GM06990 (cell line): ENCODE data around the gene ADAMTS18.

Source experiments
- DNase-seq: peaks from one replicate; pipeline ENCODE4 v3.0.0-alpha.2; 2011; ENCODE audit not compliant: insufficient read length; ENCODE audit errors: extremely low read depth
- H3K27me3 ChIP-seq: replicated peaks from 2 replicates; pipeline ENCODE4 v1.6.0; 2011; ENCODE audit warnings: low read length; ENCODE audit not compliant: control insufficient read depth, insufficient read depth
- H3K36me3 ChIP-seq: 2 replicates; pipeline ENCODE4 v1.5.1; 2011; ENCODE audit warnings: low read length; ENCODE audit not compliant: control insufficient read depth, insufficient read depth
- H3K4me3 ChIP-seq: replicated peaks from 2 replicates; pipeline ENCODE4 v1.5.1; 2011; ENCODE audit warnings: low read depth, mild to moderate bottlenecking, control low read depth, low read length
- TF ChIP-seq, protein P1 (sequence below): IDR thresholded peaks from 2 replicates; pipeline ENCODE4 v1.5.1; 2011; ENCODE audit warnings: low read length, control low read depth, mild to moderate bottlenecking, inconsistent platforms; ENCODE audit not compliant: insufficient read depth, poor library complexity, severe bottlenecking

ADAMTS18 gene

DNA sequence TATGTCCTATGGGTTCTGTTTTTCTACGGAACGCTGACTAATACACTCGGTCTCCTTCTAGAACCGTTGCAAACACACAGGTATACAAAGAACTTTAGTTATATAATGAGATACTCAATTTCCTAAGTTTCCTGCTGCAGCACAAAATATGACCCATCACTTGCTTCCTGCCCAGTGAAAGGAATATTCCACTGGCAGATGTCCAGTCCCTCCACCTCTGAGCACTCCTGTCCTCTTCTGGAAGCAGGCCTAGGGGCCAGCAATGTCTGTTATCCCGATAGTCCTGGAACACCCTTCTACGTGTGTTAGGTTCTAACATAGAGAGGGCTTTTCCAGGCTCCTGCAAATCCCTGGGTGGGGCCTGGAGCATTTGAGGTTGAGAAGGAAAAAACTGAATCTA is 32.7 kb downstream of the ADAMTS18 start:
- DNase-seq = no peak
- H3K36me3 ChIP-seq = no peaks in the 10 kb centered on the region
- TF ChIP-seq, protein P1, sequence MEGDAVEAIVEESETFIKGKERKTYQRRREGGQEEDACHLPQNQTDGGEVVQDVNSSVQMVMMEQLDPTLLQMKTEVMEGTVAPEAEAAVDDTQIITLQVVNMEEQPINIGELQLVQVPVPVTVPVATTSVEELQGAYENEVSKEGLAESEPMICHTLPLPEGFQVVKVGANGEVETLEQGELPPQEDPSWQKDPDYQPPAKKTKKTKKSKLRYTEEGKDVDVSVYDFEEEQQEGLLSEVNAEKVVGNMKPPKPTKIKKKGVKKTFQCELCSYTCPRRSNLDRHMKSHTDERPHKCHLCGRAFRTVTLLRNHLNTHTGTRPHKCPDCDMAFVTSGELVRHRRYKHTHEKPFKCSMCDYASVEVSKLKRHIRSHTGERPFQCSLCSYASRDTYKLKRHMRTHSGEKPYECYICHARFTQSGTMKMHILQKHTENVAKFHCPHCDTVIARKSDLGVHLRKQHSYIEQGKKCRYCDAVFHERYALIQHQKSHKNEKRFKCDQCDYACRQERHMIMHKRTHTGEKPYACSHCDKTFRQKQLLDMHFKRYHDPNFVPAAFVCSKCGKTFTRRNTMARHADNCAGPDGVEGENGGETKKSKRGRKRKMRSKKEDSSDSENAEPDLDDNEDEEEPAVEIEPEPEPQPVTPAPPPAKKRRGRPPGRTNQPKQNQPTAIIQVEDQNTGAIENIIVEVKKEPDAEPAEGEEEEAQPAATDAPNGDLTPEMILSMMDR = no peak

DNA sequence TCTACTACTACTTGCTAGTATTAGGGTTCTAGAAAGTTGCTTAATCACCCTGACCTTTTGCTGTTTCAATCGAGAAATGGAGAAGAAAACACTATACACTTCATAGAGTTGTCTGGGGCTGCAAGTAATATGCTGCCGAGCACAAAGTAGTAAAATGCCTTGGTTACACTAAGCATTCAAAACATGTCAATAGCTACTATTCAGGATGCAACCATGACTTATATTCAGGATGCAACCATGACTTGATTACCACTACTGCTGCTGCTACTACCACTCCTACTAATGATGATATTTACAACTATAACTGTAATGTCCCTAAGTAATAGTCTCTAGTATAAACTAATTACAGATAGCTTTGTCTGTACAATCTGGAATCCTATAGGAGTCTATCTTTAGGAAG is 35.3 kb downstream of the ADAMTS18 start:
- H3K36me3 ChIP-seq = no peaks in the 10 kb centered on the region
- TF ChIP-seq, protein P1 = no peak
- H3K4me3 ChIP-seq = no peak overlapping the region
- DNase-seq = no peak
- no peaks in the 10 kb centered on the region for H3K27me3 ChIP-seq

More for the DNA sequence above, 32.7 kb downstream of the ADAMTS18 start:
- no peak overlapping the region for H3K4me3 ChIP-seq
- H3K27me3 ChIP-seq = no peaks in the 10 kb centered on the region

DNA sequence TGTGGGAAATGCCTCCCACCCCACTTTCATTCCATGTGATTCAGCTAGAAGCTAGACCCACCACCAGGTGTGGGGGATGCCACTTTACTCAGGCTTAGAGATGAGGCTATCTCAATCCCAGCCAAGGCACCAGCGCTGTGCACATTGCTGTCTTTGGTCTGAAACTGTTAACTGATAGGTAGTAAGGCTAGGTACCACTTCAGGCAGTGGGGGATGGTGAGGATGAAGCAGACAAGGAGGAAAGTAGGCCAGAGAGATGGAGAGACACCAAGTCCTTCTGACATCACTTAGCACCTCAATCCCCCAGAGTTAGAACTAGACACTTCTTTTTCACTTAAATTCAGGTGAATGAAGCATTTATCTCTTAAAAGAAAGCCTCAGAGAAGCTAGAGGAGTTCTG is 35.8 kb downstream of the ADAMTS18 start:
- DNase-seq = no peak
- TF ChIP-seq, protein P1 = no peak
- no peaks in the 10 kb centered on the region for H3K27me3 ChIP-seq
- no peak overlapping the region for H3K4me3 ChIP-seq
- no peaks in the 10 kb centered on the region for H3K36me3 ChIP-seq

DNA sequence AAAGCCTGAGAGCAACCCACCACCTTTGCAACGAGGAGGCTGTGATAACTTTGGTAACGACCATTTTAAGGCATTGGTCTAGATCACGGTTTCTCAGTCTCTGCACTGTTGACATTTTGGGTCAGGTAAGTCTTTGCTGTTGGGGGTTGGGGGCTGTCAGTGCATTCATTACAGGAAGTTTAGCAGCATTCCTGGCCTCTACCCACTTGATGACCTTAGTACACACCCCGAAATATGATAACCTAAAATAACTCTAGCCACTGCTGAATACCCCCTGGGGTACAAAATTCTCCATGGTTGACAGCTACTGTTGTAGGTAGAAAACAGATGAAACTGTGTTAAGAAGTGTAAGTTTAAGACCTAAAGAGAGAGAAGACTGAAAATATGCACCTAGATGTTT is 36.3 kb downstream of the ADAMTS18 start:
- no peak overlapping the region for H3K4me3 ChIP-seq
- no peaks in the 10 kb centered on the region for H3K27me3 ChIP-seq
- no peaks in the 10 kb centered on the region for H3K36me3 ChIP-seq
- TF ChIP-seq, protein P1 = no peak
- DNase-seq = no peak

DNA sequence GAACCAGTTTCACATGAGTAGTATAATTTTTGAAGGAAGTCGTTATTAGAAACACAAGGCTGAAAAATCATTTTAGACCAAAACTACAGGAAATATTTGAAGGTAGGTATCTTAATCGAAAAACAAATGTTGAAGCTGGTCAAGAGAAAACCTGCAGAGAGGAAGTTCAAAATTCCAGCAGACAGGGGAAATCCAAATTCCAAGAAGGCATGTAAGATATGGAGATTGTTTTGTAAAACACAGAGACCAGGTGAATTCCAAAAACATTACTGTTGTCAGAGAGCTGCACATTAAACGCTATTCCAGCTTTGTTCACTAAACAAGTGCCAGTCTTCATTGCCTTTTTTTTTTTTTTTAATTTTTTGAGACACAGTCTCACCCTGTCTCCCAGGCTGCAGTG is 38.4 kb downstream of the ADAMTS18 start:
- H3K36me3 ChIP-seq = no peaks in the 10 kb centered on the region
- no peak overlapping the region for H3K4me3 ChIP-seq
- TF ChIP-seq, protein P1 = no peak
- H3K27me3 ChIP-seq = no peaks in the 10 kb centered on the region; the same call in 1 of the 2 replicates
- DNase-seq = no peak

DNA sequence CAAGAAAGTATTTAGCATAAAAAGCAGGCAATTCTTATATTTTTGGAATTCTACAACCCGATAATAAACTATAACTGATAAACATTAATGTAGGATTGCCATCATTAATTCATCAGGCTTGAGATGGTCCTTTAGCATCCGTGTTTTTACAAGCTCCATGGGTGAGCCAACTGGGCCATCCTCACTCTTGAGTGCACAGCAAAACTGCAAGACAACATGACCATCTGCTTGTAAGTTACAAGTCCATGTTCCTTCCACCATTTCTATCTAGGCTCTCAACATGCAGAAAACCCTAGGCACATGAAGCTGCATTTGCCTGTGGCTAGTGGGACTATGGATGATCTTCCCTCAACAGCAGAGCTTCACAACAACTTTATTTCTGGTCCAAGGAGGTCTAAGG is 40.1 kb downstream of the ADAMTS18 start:
- no peaks in the 10 kb centered on the region for H3K36me3 ChIP-seq
- no peak overlapping the region for H3K4me3 ChIP-seq
- DNase-seq = no peak
- TF ChIP-seq, protein P1 = no peak
- H3K27me3 ChIP-seq = no peaks in the 10 kb centered on the region; the same call in 1 of the 2 replicates
